BJ (cell line): ENCODE measurements around the gene NR5A2. TPM values are rescaled to one million over a fixed set of nuclear protein-coding genes. Genes with fewer than 3 reads are reported as not detected.

Experiments
- CTCF ChIA-PET: fragments of 350-600 bp; formaldehyde crosslinking; extraction: SDS; loops from one replicate; lab custom pipeline; 2021; ENCODE audit warnings: antibody characterized with exemption, inconsistent platforms; lab: Yijun Ruan, JAX
- POLR2A ChIA-PET: fragments of 300-600 bp; sonication (Branson Sonifier 250); formaldehyde crosslinking; extraction: SDS; loops from one replicate; lab custom pipeline; 2021; ENCODE audit warnings: antibody characterized with exemption; lab: Charles Lee
- DNase-seq: peaks from one replicate; pipeline ENCODE4 v3.0.0-alpha.2; 2011; ENCODE audit warnings: low read depth
- H3K27me3 ChIP-seq: 2 replicates; pipeline ENCODE4 v1.6.0; 2011; ENCODE audit warnings: low read length; ENCODE audit not compliant: control insufficient read depth, insufficient read depth
- H3K36me3 ChIP-seq: 2 replicates; pipeline ENCODE4 v1.5.1; 2011; ENCODE audit warnings: low read length; ENCODE audit not compliant: control insufficient read depth, insufficient read depth
- H3K4me3 ChIP-seq: 2 replicates; pipeline ENCODE4 v1.5.1; 2011; ENCODE audit warnings: low read depth, mild to moderate bottlenecking, control low read depth, low read length
- CTCF ChIP-seq: IDR thresholded peaks from 2 replicates; pipeline ENCODE4 v1.5.1; 2011; ENCODE audit warnings: low read depth, mild to moderate bottlenecking, control low read depth, inconsistent platforms, low read length, moderate library complexity; ENCODE audit not compliant: insufficient read depth
- polyA plus RNA-seq: library from polyadenylated mRNA; depleted of rRNA; stranded (reverse); fragments of >200 nt; gene quantifications from 2 replicates; pipeline ENCODE4 v1.2.3, GENCODE V29; 2011

NR5A2 gene
- polyA plus RNA-seq, 1 experiment = 0.12 TPM

- H3K27me3 ChIP-seq = no peaks in the 10 kb centered on the region; the same call in 1 of the 2 replicates
- no peaks in the 10 kb centered on the region for H3K36me3 ChIP-seq
- ChIA-PET POLR2A (no interaction called here), CTCF (no interaction called here)
- no peak for DNase-seq
- TF ChIP-seq CTCF = no peak
- no peak overlapping the region for H3K4me3 ChIP-seq
Observed at GRCh38 chr1:200058341-200058740, 30.8 kb downstream of the NR5A2 start.

- no peak overlapping the region for H3K4me3 ChIP-seq
- H3K27me3 ChIP-seq = no peaks in the 10 kb centered on the region
- ChIA-PET CTCF (no interaction called here), POLR2A (no interaction called here)
- no peaks in the 10 kb centered on the region for H3K36me3 ChIP-seq
- no peak for TF ChIP-seq CTCF
- DNase-seq = no peak
Observed at GRCh38 chr1:200062143-200062542, 34.6 kb downstream of the NR5A2 start.

GRCh38 chr1:200072636-200073285 lies 45.3 kb downstream of the NR5A2 start:
- Histone ChIP-seq H3K27me3 (peaks cover 2% of the 10 kb centered on the region), H3K4me3 (no peak overlapping the region), H3K36me3 (no peaks in the 10 kb centered on the region)
- CTCF ChIA-PET = no interaction called here
- no peak for TF ChIP-seq CTCF
- DNase-seq = no peak
- POLR2A ChIA-PET = no interaction called here

- no peak for TF ChIP-seq CTCF
- peaks cover 2% of the 10 kb centered on the region for H3K27me3 ChIP-seq
- no peaks in the 10 kb centered on the region for H3K36me3 ChIP-seq
- H3K4me3 ChIP-seq = no peak overlapping the region
- CTCF ChIA-PET = no interaction called here
- no peak for DNase-seq
- POLR2A ChIA-PET = no interaction called here
Observed at GRCh38 chr1:200073286-200073637, 45.8 kb downstream of the NR5A2 start.

GRCh38 chr1:200075522-200075921 lies 48.0 kb downstream of the NR5A2 start:
- ChIA-PET POLR2A (no interaction called here), CTCF (interaction anchor here (0.9 kb wide), 1 partner anchor 64 kb away, joined by 4 read pairs; no protein-coding TSS in a partner anchor)
- H3K27me3 ChIP-seq = peaks cover 4% of the 10 kb centered on the region
- DNase-seq = no peak
- TF ChIP-seq CTCF = no peak
- H3K36me3 ChIP-seq = no peaks in the 10 kb centered on the region
- no peak overlapping the region for H3K4me3 ChIP-seq
